Keratinocyte (primary cell): Measurements from ENCODE around the gene RPL37A. TPM values are rescaled to one million over a fixed set of nuclear protein-coding genes. Genes with fewer than 3 reads are reported as not detected.
A peak's percentile ranks its signal among the peaks of the same experiment; 100 is the strongest.

Source experiments
- DNase-seq: peaks from one replicate; pipeline ENCODE4 v3.0.0-alpha.2; 2011; ENCODE audit warnings: low read depth, missing footprints, low spot score
- FAIRE-seq: peaks from 2 replicates; lab custom pipeline; 2011; peaks lifted over from hg19 to GRCh38; lab: Jason Lieb, UNC
- H2AFZ ChIP-seq: 2 replicates; pipeline ENCODE4 v1.6.0; 2012; ENCODE audit warnings: low read length, control low read depth, inconsistent platforms; ENCODE audit not compliant: control insufficient read depth
- H3K27ac ChIP-seq: 2 replicates; pipeline ENCODE4 v1.5.1; 2011; ENCODE audit warnings: low read length; ENCODE audit not compliant: control insufficient read depth, insufficient read depth
- H3K27me3 ChIP-seq: 3 replicates; pipeline ENCODE4 v1.6.0; 2011; ENCODE audit warnings: low read length; ENCODE audit not compliant: control insufficient read depth, insufficient read depth; ENCODE audit errors: extremely low read depth
- H3K36me3 ChIP-seq, 2 experiments: 2 replicates in 1 of 2; 3 replicates in 1 of 2; pipeline ENCODE4 v1.5.1; 2011; ENCODE audit warnings: low read length in 2 of 2, mild to moderate bottlenecking in 1 of 2; ENCODE audit not compliant: control insufficient read depth in 2 of 2, insufficient read depth in 2 of 2; ENCODE audit errors: extremely low read depth in 1 of 2
- H3K4me1 ChIP-seq: 3 replicates; pipeline ENCODE4 v1.5.1; 2011; ENCODE audit warnings: low read length; ENCODE audit not compliant: control insufficient read depth, insufficient read depth; ENCODE audit errors: extremely low read depth
- H3K4me2 ChIP-seq: 3 replicates; pipeline ENCODE4 v1.6.0; 2011; ENCODE audit warnings: low read depth, low read length; ENCODE audit not compliant: control insufficient read depth, insufficient read depth; ENCODE audit errors: extremely low read depth
- H3K4me3 ChIP-seq, 3 experiments: fragments of 200-600 bp in 1 of 3; sonication (generic) in 1 of 3; 2 replicates in 2 of 3; 3 replicates in 1 of 3; pipeline ENCODE4 v1.5.1; 2011 to 2016; ENCODE audit warnings: low read length in 3 of 3, mild to moderate bottlenecking in 3 of 3, control low read depth in 2 of 3, inconsistent platforms in 1 of 3, low read depth in 1 of 3, mixed read lengths in 1 of 3, mixed run types in 1 of 3, moderate library complexity in 1 of 3; ENCODE audit not compliant: control insufficient read depth in 2 of 3, insufficient read depth in 2 of 3; ENCODE audit errors: extremely low read depth in 1 of 3
- H3K79me2 ChIP-seq: 2 replicates; pipeline ENCODE4 v1.6.0; 2012; ENCODE audit warnings: low read length; ENCODE audit not compliant: control insufficient read depth, insufficient read depth
- H3K9ac ChIP-seq: 3 replicates; pipeline ENCODE4 v1.6.0; 2011; ENCODE audit warnings: low read length; ENCODE audit not compliant: control insufficient read depth, insufficient read depth; ENCODE audit errors: extremely low read depth
- H3K9me1 ChIP-seq: 3 replicates; pipeline ENCODE4 v1.6.0; 2011; ENCODE audit warnings: low read length; ENCODE audit not compliant: control insufficient read depth, insufficient read depth; ENCODE audit errors: extremely low read depth
- H3K9me3 ChIP-seq: 2 replicates; pipeline ENCODE4 v1.5.1; 2012; ENCODE audit warnings: low read depth, low read length; ENCODE audit not compliant: control insufficient read depth
- H4K20me1 ChIP-seq: 3 replicates; pipeline ENCODE4 v1.6.0; 2011; ENCODE audit warnings: low read length; ENCODE audit not compliant: control insufficient read depth, insufficient read depth; ENCODE audit errors: extremely low read depth
- CTCF ChIP-seq, 3 experiments: IDR thresholded peaks in 1 of 3; conservative IDR thresholded peaks in 1 of 3; optimal IDR thresholded peaks in 1 of 3; 2 replicates in 2 of 3; 3 replicates in 1 of 3; pipeline versions ENCODE3 to v1.5.1; 2011; ENCODE audit warnings: low read length in 3 of 3, mild to moderate bottlenecking in 3 of 3, moderate library complexity in 2 of 3, control low read depth in 1 of 3, inconsistent platforms in 1 of 3; ENCODE audit not compliant: insufficient read depth in 2 of 3; ENCODE audit errors: extremely low read depth in 1 of 3
- EZH2 ChIP-seq: IDR thresholded peaks from one replicate; pipeline ENCODE4 v1.6.1; 2012; ENCODE audit warnings: inconsistent platforms, mild to moderate bottlenecking, low read length, moderate library complexity
- dilution Hi-C: fragments of 300-500 bp; cut with MboI; formaldehyde crosslinking; loops from one replicate; pipeline ENCODE4 v1.7.0; 2020; ENCODE audit warnings: low sequenced_read_pairs; ENCODE audit not compliant: extremely low pct_ligation_motif_present
- polyA plus RNA-seq, 5 experiments: library from polyadenylated mRNA; depleted of rRNA in 3 of 5; stranded (reverse) in 3 of 5; stranded (forward) in 1 of 5; unstranded in 1 of 5; fragments of >200 nt; gene quantifications; 1 replicate in 1 of 5; 2 replicates in 3 of 5; 3 replicates in 1 of 5; pipeline versions ENCODE4 v1.2.1 to v1.2.3, GENCODE V29; 2011 to 2012; ENCODE audit warnings: missing spikeins in 2 of 5, low read depth in 1 of 5, low replicate concordance in 1 of 5

Gene RPL37A
- polyA plus RNA-seq, 1 donor (not counting 4 experiments of a cell fraction or from before 2014, with no cell fraction given): 4,257 TPM

- no peak overlapping the region for H3K4me3 ChIP-seq
- TF ChIP-seq CTCF (optimal IDR thresholded peaks at IDR 0.05 in 1 of 3, IDR thresholded peaks at IDR 0.05 in 1 of 3, conservative IDR thresholded peaks at IDR 0.05 in 1 of 3; ENCODE audit: extremely low read depth in 1 of 3, insufficient read depth in 2 of 3, low read length in 3 of 3): no peak
- H3K27ac ChIP-seq: no peak overlapping the region
Observed at GRCh38 chr2:216545359-216545758, 46.7 kb downstream of the RPL37A start.

GRCh38 chr2:216546241-216546640 lies 47.6 kb downstream of the RPL37A start:
- TF ChIP-seq CTCF (optimal IDR thresholded peaks at IDR 0.05 in 1 of 3, IDR thresholded peaks at IDR 0.05 in 1 of 3, conservative IDR thresholded peaks at IDR 0.05 in 1 of 3; ENCODE audit: extremely low read depth in 1 of 3, insufficient read depth in 2 of 3, low read length in 3 of 3) (no peak), EZH2 (no peak)
- Histone ChIP-seq H3K9me1 (no peaks in the 10 kb centered on the region), H3K36me3 (no peaks in the 10 kb centered on the region), H3K79me2 (no peaks in the 10 kb centered on the region), H3K9me3 (no peaks in the 10 kb centered on the region), H3K27me3 (no peaks in the 10 kb centered on the region), H3K4me2 (peak overlapping the region; percentile 68), H4K20me1 (no peaks in the 10 kb centered on the region), H3K4me3 (no peak overlapping the region), H2AFZ (no peak overlapping the region), H3K9ac (no peak overlapping the region), H3K4me1 (peaks cover 25% of the 10 kb centered on the region), H3K27ac (no peak overlapping the region)
- FAIRE-seq (no peak), DNase-seq (no peak)
- dilution Hi-C loops: no loop called here

More at GRCh38 chr2:216545359-216545758, 46.7 kb downstream of the RPL37A start:
- H3K4me2 ChIP-seq: no peak overlapping the region
- H2AFZ ChIP-seq: no peak overlapping the region
- H3K9me1 ChIP-seq: no peaks in the 10 kb centered on the region
- no peaks in the 10 kb centered on the region for H4K20me1 ChIP-seq
- H3K4me1 ChIP-seq: peaks cover 28% of the 10 kb centered on the region
- no peaks in the 10 kb centered on the region for H3K36me3 ChIP-seq
- FAIRE-seq (no peak), DNase-seq (no peak)
- dilution Hi-C loops: no loop called here
- no peak overlapping the region for H3K9ac ChIP-seq
- H3K9me3 ChIP-seq: no peaks in the 10 kb centered on the region
- no peaks in the 10 kb centered on the region for H3K27me3 ChIP-seq
- no peaks in the 10 kb centered on the region for H3K79me2 ChIP-seq
